Karpas-422 (cell line): Measurements from ENCODE around the gene RBMS2. TPM values are rescaled to one million over a fixed set of nuclear protein-coding genes. Genes with fewer than 3 reads are reported as not detected.
"Not testable (repeated sequence)": the region's sequence is repeated elsewhere in the genome, so short reads cannot be mapped to it uniquely, and the experiment has no call there.

Experiments
- DNase-seq: peaks from one replicate; pipeline ENCODE4 v3.0.0-alpha.2; 2015
- H2AFZ ChIP-seq: fragments of 200-600 bp; sonication (generic); 2 replicates; pipeline ENCODE4 v1.6.1; 2014; ENCODE audit warnings: antibody characterized with exemption, low read length, mixed read lengths
- H3K27ac ChIP-seq: fragments of 200-600 bp; sonication (generic); 2 replicates; pipeline ENCODE4 v1.5.1; 2014; ENCODE audit warnings: mild to moderate bottlenecking, low read length, moderate library complexity
- H3K27me3 ChIP-seq: fragments of 200-600 bp; sonication (generic); 2 replicates; pipeline ENCODE4 v1.6.1; 2014; ENCODE audit warnings: low read length, mixed read lengths
- H3K36me3 ChIP-seq: fragments of 200-600 bp; sonication (generic); 2 replicates; pipeline ENCODE4 v1.6.1; 2014; ENCODE audit warnings: low read length, mixed read lengths; ENCODE audit not compliant: insufficient read depth
- H3K4me1 ChIP-seq: fragments of 200-600 bp; sonication (generic); 2 replicates; pipeline ENCODE4 v1.6.1; 2014; ENCODE audit warnings: mild to moderate bottlenecking, low read length, mixed read lengths
- H3K4me2 ChIP-seq: fragments of 200-600 bp; sonication (generic); 2 replicates; pipeline ENCODE4 v1.6.1; 2014; ENCODE audit warnings: low read length, low read depth, mild to moderate bottlenecking; ENCODE audit not compliant: poor library complexity, severe bottlenecking
- H3K4me3 ChIP-seq: fragments of 200-600 bp; sonication (generic); 2 replicates; pipeline ENCODE4 v1.5.1; 2014; ENCODE audit warnings: mild to moderate bottlenecking, antibody characterized with exemption, low read length, mixed read lengths
- H3K79me2 ChIP-seq: fragments of 200-600 bp; sonication (generic); 2 replicates; pipeline ENCODE4 v1.6.1; 2014; ENCODE audit warnings: mild to moderate bottlenecking, low read length, mixed read lengths
- H3K9ac ChIP-seq: fragments of 200-600 bp; sonication (generic); 2 replicates; pipeline ENCODE4 v1.6.0; 2014; ENCODE audit warnings: low read length
- H3K9me2 ChIP-seq: fragments of 200-600 bp; sonication (generic), shearing (Covaris generic); replicated peaks from 2 replicates; pipeline ENCODE4 v1.6.0; 2014; ENCODE audit warnings: mild to moderate bottlenecking, low read length, moderate library complexity; ENCODE audit not compliant: insufficient read depth
- H3K9me3 ChIP-seq: fragments of 300-700, 200-600 bp; sonication (generic); 2 replicates; pipeline ENCODE4 v1.6.1; 2014; ENCODE audit warnings: low read length, mixed read lengths
- H4K20me1 ChIP-seq: fragments of 200-600 bp; sonication (generic); 2 replicates; pipeline ENCODE4 v1.6.1; 2014; ENCODE audit warnings: mild to moderate bottlenecking, antibody characterized with exemption, low read length, low read depth; ENCODE audit not compliant: insufficient read depth
- total RNA-seq: library from RNA; depleted of rRNA; stranded (reverse); fragments of >200 nt; shearing (Covaris generic); gene quantifications from 2 replicates; pipeline ENCODE4 v1.2.3, GENCODE V29; 2014; ENCODE audit warnings: low replicate concordance

The RBMS2 gene
- total RNA-seq, 1 experiment from 2014 or later: 3.7 TPM

- not testable (repeated sequence) for H3K79me2 ChIP-seq, H4K20me1 ChIP-seq, H3K9me2 ChIP-seq, H3K36me3 ChIP-seq, H3K27ac ChIP-seq, H3K9ac ChIP-seq, H3K27me3 ChIP-seq, H3K4me3 ChIP-seq, H2AFZ ChIP-seq, H3K9me3 ChIP-seq, H3K4me1 ChIP-seq, H3K4me2 ChIP-seq
- peak; percentile 14 for DNase-seq
These were observed 22.2 kb upstream of the RBMS2 start for GRCh38 chr12:56499452-56499851.

DNA sequence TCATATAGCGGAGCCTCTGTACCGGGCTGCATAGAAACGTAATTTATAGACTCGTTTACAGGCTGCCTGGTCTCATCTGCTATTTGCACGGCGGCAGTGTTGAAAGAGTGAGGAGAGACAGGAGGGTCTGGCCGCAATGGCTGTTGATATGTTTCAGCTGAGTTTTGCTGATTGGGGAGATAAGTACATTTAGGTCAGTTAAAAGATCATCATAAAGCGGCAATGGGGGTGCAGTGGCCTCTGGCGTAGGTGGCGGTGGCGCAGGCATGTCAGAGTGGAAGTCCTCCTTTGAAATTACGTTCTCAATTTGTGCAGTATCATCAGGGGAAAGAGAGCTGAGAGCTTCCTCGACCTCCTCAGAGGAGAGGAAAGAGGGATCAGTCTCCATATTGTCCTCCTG, 21.7 kb upstream of the RBMS2 start:
- H3K79me2 ChIP-seq, H3K4me1 ChIP-seq, H3K9me3 ChIP-seq, H3K4me2 ChIP-seq, H3K36me3 ChIP-seq, H3K27ac ChIP-seq, H4K20me1 ChIP-seq, H2AFZ ChIP-seq, H3K4me3 ChIP-seq, H3K9me2 ChIP-seq, H3K27me3 ChIP-seq, H3K9ac ChIP-seq: not testable (repeated sequence)
- peak; percentile 2 for DNase-seq

DNA sequence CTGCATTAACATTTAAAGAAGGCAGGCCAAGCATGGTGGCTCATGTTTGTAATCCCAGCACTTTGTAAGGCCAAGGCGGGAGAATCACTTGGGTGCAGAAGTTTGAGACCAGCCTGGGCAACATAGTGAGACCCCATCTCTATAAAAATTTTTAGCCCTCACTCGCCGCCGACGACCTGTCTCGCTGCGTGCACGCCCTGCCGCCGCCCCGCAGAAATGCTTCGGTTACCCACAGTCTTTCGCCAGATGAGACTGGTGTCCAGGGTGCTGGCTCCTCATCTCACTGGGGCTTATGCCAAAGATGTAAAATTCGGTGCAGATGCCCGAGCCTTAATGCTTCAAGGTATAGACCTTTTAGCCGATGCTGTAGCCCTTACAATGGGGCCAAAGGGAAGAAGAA, 10.8 kb upstream of the RBMS2 start:
- Histone ChIP-seq H3K9ac (no peak overlapping the region), H4K20me1 (no peaks in the 10 kb centered on the region), H3K4me2 (no peak overlapping the region), H3K27me3 (no peaks in the 10 kb centered on the region), H3K27ac (no peak overlapping the region), H3K9me3 (no peaks in the 10 kb centered on the region), H2AFZ (no peak overlapping the region), H3K4me3 (no peak overlapping the region), H3K36me3 (no peaks in the 10 kb centered on the region), H3K4me1 (no peaks in the 10 kb centered on the region), H3K79me2 (no peaks in the 10 kb centered on the region), H3K9me2 (no peaks in the 10 kb centered on the region)
- DNase-seq: no peak

- H2AFZ ChIP-seq, H3K4me1 ChIP-seq, H3K4me2 ChIP-seq, H3K9ac ChIP-seq, H4K20me1 ChIP-seq, H3K9me3 ChIP-seq, H3K4me3 ChIP-seq, H3K9me2 ChIP-seq, H3K36me3 ChIP-seq, H3K27me3 ChIP-seq, DNase-seq, H3K27ac ChIP-seq, H3K79me2 ChIP-seq: not testable (repeated sequence)
These were observed 7.7 kb upstream of the RBMS2 start for GRCh38 chr12:56514014-56514318.

GRCh38 chr12:56517854-56518253, 3.8 kb upstream of the RBMS2 start:
- H3K27me3 ChIP-seq: no peaks in the 10 kb centered on the region
- no peaks in the 10 kb centered on the region for H3K36me3 ChIP-seq
- DNase-seq: no peak
- no peak overlapping the region for H3K27ac ChIP-seq
- no peak overlapping the region for H2AFZ ChIP-seq
- no peaks in the 10 kb centered on the region for H3K9me3 ChIP-seq
- no peaks in the 10 kb centered on the region for H4K20me1 ChIP-seq
- H3K4me2 ChIP-seq: no peak overlapping the region
- no peak overlapping the region for H3K4me3 ChIP-seq
- H3K4me1 ChIP-seq: no peaks in the 10 kb centered on the region
- H3K9ac ChIP-seq: no peak overlapping the region
- no peaks in the 10 kb centered on the region for H3K9me2 ChIP-seq
- H3K79me2 ChIP-seq: no peaks in the 10 kb centered on the region

DNA sequence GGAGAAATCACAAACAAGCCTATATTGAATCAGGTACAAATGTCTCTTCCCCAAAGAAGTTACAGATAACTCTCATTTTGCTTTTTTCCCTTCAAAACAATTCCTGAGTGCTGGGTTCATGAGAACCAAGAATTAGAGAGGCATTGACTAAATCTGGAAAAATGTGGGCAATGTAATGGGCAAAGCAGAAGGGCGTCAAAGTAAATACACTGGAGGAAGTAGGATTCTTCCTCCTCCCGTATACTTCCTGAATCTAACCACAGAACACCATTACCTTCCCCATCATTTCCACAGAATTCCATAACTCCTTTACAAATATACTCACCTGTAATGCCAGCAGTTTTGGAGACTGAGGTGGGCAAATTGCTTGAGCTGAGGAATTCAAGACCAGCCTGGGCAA, 3.0 kb upstream of the RBMS2 start:
- H3K4me1 ChIP-seq: no peaks in the 10 kb centered on the region
- no peak for DNase-seq
- H3K79me2 ChIP-seq: no peaks in the 10 kb centered on the region
- H3K9me2 ChIP-seq: no peaks in the 10 kb centered on the region
- H3K27ac ChIP-seq: no peak overlapping the region
- no peak overlapping the region for H3K4me2 ChIP-seq
- H3K9me3 ChIP-seq: no peaks in the 10 kb centered on the region
- no peaks in the 10 kb centered on the region for H4K20me1 ChIP-seq
- H3K9ac ChIP-seq: no peak overlapping the region
- no peaks in the 10 kb centered on the region for H3K27me3 ChIP-seq
- no peaks in the 10 kb centered on the region for H3K36me3 ChIP-seq
- H2AFZ ChIP-seq: no peak overlapping the region
- H3K4me3 ChIP-seq: no peak overlapping the region

DNA sequence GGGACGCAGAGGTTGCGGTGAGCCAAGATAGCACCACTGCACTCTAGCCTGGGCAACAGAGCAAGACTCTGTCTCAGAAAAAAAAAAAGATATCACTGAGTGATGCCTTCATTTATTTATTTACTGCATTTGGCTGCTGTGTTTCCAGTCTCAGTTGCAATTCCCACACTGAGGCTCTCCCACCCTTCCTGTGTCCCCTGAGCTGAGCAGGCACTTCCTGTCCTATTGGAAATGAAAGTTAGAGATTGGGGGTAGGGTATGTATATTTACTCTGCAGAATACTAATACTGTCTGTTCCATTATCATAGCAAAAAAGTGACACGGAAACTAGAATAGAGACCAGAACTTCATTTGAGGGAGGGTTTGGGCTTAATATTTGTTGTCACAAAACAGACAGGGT, 1.6 kb upstream of the RBMS2 start:
- Histone ChIP-seq H4K20me1 (no peaks in the 10 kb centered on the region), H3K79me2 (no peaks in the 10 kb centered on the region), H3K4me1 (no peaks in the 10 kb centered on the region), H3K9me2 (no peaks in the 10 kb centered on the region), H3K27me3 (no peaks in the 10 kb centered on the region), H3K4me2 (no peak overlapping the region), H2AFZ (no peak overlapping the region), H3K36me3 (no peaks in the 10 kb centered on the region), H3K9ac (no peak overlapping the region), H3K9me3 (no peaks in the 10 kb centered on the region), H3K27ac (no peak overlapping the region), H3K4me3 (no peak overlapping the region)
- no peak for DNase-seq

GRCh38 chr12:56520506-56520905, 1.1 kb upstream of the RBMS2 start:
- Histone ChIP-seq H4K20me1 (no peaks in the 10 kb centered on the region), H3K9ac (no peak overlapping the region), H3K4me2 (no peak overlapping the region)

DNA sequence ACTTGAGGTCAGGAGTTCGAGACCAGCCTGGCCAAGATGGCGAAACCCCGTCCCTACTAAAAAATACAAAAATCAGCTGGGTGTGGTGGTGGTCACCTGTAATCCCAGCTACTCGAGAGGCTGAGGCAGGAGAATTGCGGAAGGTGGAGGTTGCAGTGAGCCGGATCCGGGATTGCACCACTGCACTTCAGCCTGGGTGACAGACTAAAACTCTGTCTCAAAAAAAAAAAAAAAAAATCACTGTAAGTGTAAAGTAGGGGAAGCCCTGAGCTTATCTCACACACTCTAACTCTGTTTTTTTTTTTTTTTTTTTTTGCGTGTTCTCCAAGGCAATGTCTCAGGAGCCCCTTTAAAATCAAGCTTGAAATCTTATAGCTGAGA, 421 bp upstream of the RBMS2 start:
- peak overlapping the region; percentile 32; the same call in 1 of the 2 replicates for H3K4me3 ChIP-seq
- no peaks in the 10 kb centered on the region for H3K36me3 ChIP-seq
- no peaks in the 10 kb centered on the region for H3K4me1 ChIP-seq
- no peaks in the 10 kb centered on the region for H3K9me3 ChIP-seq
- H3K4me2 ChIP-seq: peak overlapping the region; percentile 28
- H2AFZ ChIP-seq: no peak overlapping the region
- no peaks in the 10 kb centered on the region for H3K9me2 ChIP-seq
- DNase-seq: no peak
- no peaks in the 10 kb centered on the region for H3K79me2 ChIP-seq
- H3K27ac ChIP-seq: no peak overlapping the region
- H3K27me3 ChIP-seq: no peaks in the 10 kb centered on the region
- no peaks in the 10 kb centered on the region for H4K20me1 ChIP-seq
- H3K9ac ChIP-seq: no peak overlapping the region

More at GRCh38 chr12:56520506-56520905, 1.1 kb upstream of the RBMS2 start:
- Histone ChIP-seq H3K4me1 (no peaks in the 10 kb centered on the region), H3K27ac (no peak overlapping the region), H3K79me2 (no peaks in the 10 kb centered on the region), H3K9me3 (no peaks in the 10 kb centered on the region), H2AFZ (no peak overlapping the region), H3K4me3 (no peak overlapping the region), H3K36me3 (no peaks in the 10 kb centered on the region), H3K9me2 (no peaks in the 10 kb centered on the region), H3K27me3 (no peaks in the 10 kb centered on the region)
- DNase-seq: no peak
